GM23338 (cell line): Measurements from ENCODE around the gene ORAI3. TPM values are rescaled to one million over a fixed set of nuclear protein-coding genes. Genes with fewer than 3 reads are reported as not detected.

Experiments used
- ATAC-seq: fragments of 200-7000 bp; cut with Tn5 transposase; 3 replicates; pipeline ENCODE4 v1.9.1; 2020
- DNase-seq: peaks from one replicate; pipeline ENCODE4 v3.0.0-alpha.2; 2015; ENCODE audit warnings: low spot score
- H2AFZ ChIP-seq: fragments of 200-600 bp; sonication (generic); 2 replicates; pipeline ENCODE4 v1.8.0; 2016; ENCODE audit warnings: antibody characterized with exemption, mild to moderate bottlenecking, moderate library complexity
- H3F3A ChIP-seq: fragments of 200-600 bp; sonication (generic); replicated peaks from 2 replicates; pipeline ENCODE4 v1.8.0; 2017; ENCODE audit warnings: antibody characterized with exemption, mixed run types, low read depth
- H3K27ac ChIP-seq: fragments of 200-600 bp; sonication (generic); 2 replicates; pipeline ENCODE4 v1.6.1; 2016; ENCODE audit warnings: low read depth
- H3K27me3 ChIP-seq: fragments of 200-600 bp; sonication (generic); 2 replicates; pipeline ENCODE4 v1.8.0; 2016; ENCODE audit warnings: mild to moderate bottlenecking, mixed run types, moderate library complexity; ENCODE audit not compliant: insufficient read depth
- H3K36me3 ChIP-seq: fragments of 200-600 bp; sonication (generic); 2 replicates; pipeline ENCODE4 v1.8.0; 2016; ENCODE audit warnings: mild to moderate bottlenecking; ENCODE audit not compliant: insufficient read depth
- H3K4me1 ChIP-seq: fragments of 200-600 bp; sonication (generic); 2 replicates; pipeline ENCODE4 v1.8.0; 2016; ENCODE audit warnings: mild to moderate bottlenecking, moderate library complexity; ENCODE audit not compliant: insufficient read depth
- H3K4me2 ChIP-seq: fragments of 200-600 bp; sonication (generic); 2 replicates; pipeline ENCODE4 v1.7.1; 2017; ENCODE audit warnings: mixed run types
- H3K4me3 ChIP-seq: fragments of 200-600 bp; sonication (generic); 2 replicates; pipeline ENCODE4 v1.6.1; 2016; ENCODE audit warnings: mixed run types
- H3K79me2 ChIP-seq: fragments of 200-600 bp; sonication (generic); replicated peaks from 2 replicates; pipeline ENCODE4 v1.8.0; 2017; ENCODE audit warnings: mild to moderate bottlenecking; ENCODE audit not compliant: insufficient read depth
- H3K9me2 ChIP-seq: fragments of 200-600 bp; sonication (generic); 2 replicates; pipeline ENCODE4 v1.8.0; 2017; ENCODE audit not compliant: insufficient read depth
- H4K20me1 ChIP-seq: fragments of 200-600 bp; sonication (generic); replicated peaks from 2 replicates; pipeline ENCODE4 v1.8.0; 2017; ENCODE audit warnings: mild to moderate bottlenecking; ENCODE audit not compliant: insufficient read depth
- H3K27ac Mint-ChIP-seq: 2 replicates; pipeline ENCODE4 v1.8.0; 2020; ENCODE audit warnings: inconsistent platforms, mild to moderate bottlenecking, moderate library complexity, mixed read lengths
- H3K27me3 Mint-ChIP-seq: 3 replicates; pipeline ENCODE4 v1.8.0; 2022; ENCODE audit warnings: low read depth, mild to moderate bottlenecking, moderate library complexity, mixed read lengths, inconsistent platforms; ENCODE audit not compliant: insufficient read depth, poor library complexity
- H3K36me3 Mint-ChIP-seq: 3 replicates; pipeline ENCODE4 v1.8.0; 2021; ENCODE audit warnings: low read depth, mild to moderate bottlenecking, inconsistent platforms, moderate library complexity, mixed read lengths
- H3K4me1 Mint-ChIP-seq: 3 replicates; pipeline ENCODE4 v1.8.0; 2020; ENCODE audit warnings: mild to moderate bottlenecking, inconsistent platforms, mixed read lengths
- H3K4me3 Mint-ChIP-seq: 3 replicates; pipeline ENCODE4 v1.8.0; 2021; ENCODE audit warnings: moderate library complexity, mild to moderate bottlenecking, inconsistent platforms, mixed read lengths
- H3K9me3 Mint-ChIP-seq: 3 replicates; pipeline ENCODE4 v1.8.0; 2020; ENCODE audit warnings: moderate library complexity, mild to moderate bottlenecking, inconsistent platforms, mixed read lengths
- CREB1 ChIP-seq: fragments of 250-450 bp; sonication (Bioruptor Pico); IDR thresholded peaks from 2 replicates; pipeline ENCODE4 v1.5.0; 2020; ENCODE audit warnings: low read depth, mild to moderate bottlenecking, moderate library complexity
- CTCF ChIP-seq, 2 experiments: fragments of 200-600 bp in 1 of 2; sonication (generic) in 1 of 2; conservative IDR thresholded peaks; 2 replicates each; pipeline versions ENCODE4 v1.5.1 to v1.6.1; 2016 to 2017; ENCODE audit warnings: antibody characterized with exemption in 2 of 2, low read depth in 2 of 2, mild to moderate bottlenecking in 2 of 2, moderate library complexity in 1 of 2
- EZH2 ChIP-seq: fragments of 200-600 bp; sonication (generic); IDR thresholded peaks from one replicate; pipeline ENCODE4 v1.8.0; 2017; ENCODE audit warnings: antibody characterized with exemption, mild to moderate bottlenecking, low read depth; ENCODE audit not compliant: unreplicated experiment
- EZH2phosphoT487 ChIP-seq: fragments of 200-600 bp; sonication (generic); IDR thresholded peaks from one replicate; pipeline ENCODE4 v1.8.1; 2018; ENCODE audit warnings: antibody characterized with exemption; ENCODE audit not compliant: unreplicated experiment
- NANOG ChIP-seq: IDR thresholded peaks from 2 replicates; pipeline ENCODE4 v1.6.1; 2016; ENCODE audit warnings: antibody characterized with exemption, borderline replicate concordance
- REST ChIP-seq: IDR thresholded peaks from one replicate; pipeline ENCODE4 v1.6.1; 2018; ENCODE audit warnings: antibody characterized with exemption; ENCODE audit not compliant: unreplicated experiment
- STAT1 ChIP-seq: IDR thresholded peaks from one replicate; pipeline ENCODE4 v1.6.1; 2016; ENCODE audit warnings: antibody characterized with exemption; ENCODE audit not compliant: unreplicated experiment
- ZNF331 ChIP-seq: fragments of 250-450 bp; sonication (Bioruptor Pico); IDR thresholded peaks from 2 replicates; pipeline ENCODE4 v1.5.0; 2020; ENCODE audit warnings: low read depth, mild to moderate bottlenecking, moderate library complexity
- ZNF462 ChIP-seq: fragments of 250-450 bp; sonication (Bioruptor Pico); IDR thresholded peaks from 2 replicates; pipeline ENCODE4 v1.5.0; 2020; ENCODE audit warnings: mild to moderate bottlenecking, moderate library complexity
- polyA plus RNA-seq: library from polyadenylated mRNA; unstranded; fragments of >200 nt; fragmentation: Nextera tagmentation; extraction: Ambion mirVana; gene quantifications from 2 replicates; pipeline ENCODE4 v1.2.1, GENCODE V29; 2016
- total RNA-seq: library from RNA; depleted of rRNA; stranded (reverse); fragments of >200 nt; shearing (Covaris generic); gene quantifications from 2 replicates; pipeline ENCODE4 v1.2.3, GENCODE V29; 2014

ORAI3 gene
- total and polyA plus RNA-seq, 2 experiments from 2014 or later: 6.9 to 15.9 TPM

GRCh38 chr16:30997725-30998711, 49.1 kb downstream of the ORAI3 start:
- Histone ChIP-seq H3K4me2 (peak overlapping the region; percentile 94), H2AFZ (peak overlapping the region; percentile 96), H4K20me1 (no peaks in the 10 kb centered on the region), H3K27ac (peak overlapping the region; percentile 32; the same call in 1 of the 2 replicates), H3K4me3 (peak overlapping the region; percentile 75), H3K9me2 (no peaks in the 10 kb centered on the region), H3F3A (peaks cover 9% of the 10 kb centered on the region; the same call in 1 of the 2 replicates), H3K27me3 (no peaks in the 10 kb centered on the region), H3K36me3 (no peaks in the 10 kb centered on the region), H3K79me2 (no peaks in the 10 kb centered on the region), H3K4me1 (peaks cover 22% of the 10 kb centered on the region)
- DNase-seq (peak; percentile 34), ATAC-seq (peak; percentile 16)
- peak overlapping the region; percentile 86 for H3K4me3 Mint-ChIP-seq
- no peak for TF ChIP-seq STAT1
- no peak for TF ChIP-seq EZH2phosphoT487
- TF ChIP-seq ZNF462 (CRISPR knock-in tag): no peak
- no peak for TF ChIP-seq REST
- TF ChIP-seq CTCF (conservative IDR thresholded peaks at IDR 0.05; ENCODE audit: low read depth in 2 of 2): no peak
- no peak for TF ChIP-seq EZH2
- TF ChIP-seq NANOG: no peak
- TF ChIP-seq CREB1: no peak
- TF ChIP-seq ZNF331 (CRISPR knock-in tag): no peak
- H3K36me3 Mint-ChIP-seq: no peaks in the 10 kb centered on the region
- no peak overlapping the region for H3K27ac Mint-ChIP-seq
- peaks cover 19% of the 10 kb centered on the region for H3K4me1 Mint-ChIP-seq
- H3K9me3 Mint-ChIP-seq: no peaks in the 10 kb centered on the region
- H3K27me3 Mint-ChIP-seq: peaks cover 15% of the 10 kb centered on the region
